Islet precursor cell (in vitro differentiated cells): Measurements from ENCODE around the gene RPRD1B.
A peak's percentile ranks its signal among the peaks of the same experiment; 100 is the strongest.

Experiments
- DNase-seq: peaks from one replicate; pipeline ENCODE4 v3.0.0-alpha.2; 2018

Gene RPRD1B, protein sequence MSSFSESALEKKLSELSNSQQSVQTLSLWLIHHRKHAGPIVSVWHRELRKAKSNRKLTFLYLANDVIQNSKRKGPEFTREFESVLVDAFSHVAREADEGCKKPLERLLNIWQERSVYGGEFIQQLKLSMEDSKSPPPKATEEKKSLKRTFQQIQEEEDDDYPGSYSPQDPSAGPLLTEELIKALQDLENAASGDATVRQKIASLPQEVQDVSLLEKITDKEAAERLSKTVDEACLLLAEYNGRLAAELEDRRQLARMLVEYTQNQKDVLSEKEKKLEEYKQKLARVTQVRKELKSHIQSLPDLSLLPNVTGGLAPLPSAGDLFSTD

DNA sequence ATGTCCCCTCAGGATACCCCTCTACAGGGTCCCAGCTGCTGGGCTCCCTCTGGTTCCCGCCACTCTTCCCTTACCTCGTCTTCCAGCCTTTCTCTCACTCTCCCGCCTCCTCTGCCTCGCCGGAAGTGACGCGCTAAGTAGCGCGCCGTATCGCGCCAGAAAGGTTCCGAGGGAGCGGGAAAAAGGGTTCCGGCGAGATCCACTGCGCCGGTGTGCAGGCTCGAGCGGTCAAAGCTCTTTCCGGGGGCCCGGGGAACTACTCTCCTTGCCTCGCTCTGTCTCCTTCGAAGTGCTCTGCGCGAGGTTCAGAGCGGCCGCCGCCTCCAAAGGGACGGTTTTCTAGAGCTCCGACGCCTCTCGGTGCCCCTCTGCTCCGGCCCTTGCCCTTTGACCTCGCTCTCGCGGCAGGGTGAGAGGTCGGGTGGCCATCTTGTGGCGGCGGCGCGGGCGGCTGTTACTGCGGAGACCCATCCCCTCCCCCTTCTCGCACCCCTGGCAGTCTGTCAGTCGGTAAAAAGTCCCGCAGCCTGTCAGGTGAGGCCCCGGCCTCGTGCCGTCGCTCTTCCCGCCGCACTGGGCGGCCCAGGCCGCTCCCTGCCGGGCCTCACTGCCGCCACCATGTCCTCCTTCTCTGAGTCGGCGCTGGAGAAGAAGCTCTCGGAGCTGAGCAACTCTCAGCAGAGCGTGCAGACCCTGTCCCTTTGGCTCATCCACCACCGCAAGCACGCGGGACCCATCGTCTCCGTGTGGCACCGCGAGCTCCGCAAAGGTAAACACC lies at the start of gene RPRD1B, which contains the start of gene TTI1:
Gene RPRD1B (plus strand): TSS at position 417 of the 778 bp plus-strand sequence. CDS start 202 bp downstream, at position 619.
Gene TTI1 (minus strand): TSS at position 127 of the 778 bp plus-strand sequence. CDS start 19,640 bp downstream, outside the sequence.
- DNase-seq: peak; percentile 92

DNA sequence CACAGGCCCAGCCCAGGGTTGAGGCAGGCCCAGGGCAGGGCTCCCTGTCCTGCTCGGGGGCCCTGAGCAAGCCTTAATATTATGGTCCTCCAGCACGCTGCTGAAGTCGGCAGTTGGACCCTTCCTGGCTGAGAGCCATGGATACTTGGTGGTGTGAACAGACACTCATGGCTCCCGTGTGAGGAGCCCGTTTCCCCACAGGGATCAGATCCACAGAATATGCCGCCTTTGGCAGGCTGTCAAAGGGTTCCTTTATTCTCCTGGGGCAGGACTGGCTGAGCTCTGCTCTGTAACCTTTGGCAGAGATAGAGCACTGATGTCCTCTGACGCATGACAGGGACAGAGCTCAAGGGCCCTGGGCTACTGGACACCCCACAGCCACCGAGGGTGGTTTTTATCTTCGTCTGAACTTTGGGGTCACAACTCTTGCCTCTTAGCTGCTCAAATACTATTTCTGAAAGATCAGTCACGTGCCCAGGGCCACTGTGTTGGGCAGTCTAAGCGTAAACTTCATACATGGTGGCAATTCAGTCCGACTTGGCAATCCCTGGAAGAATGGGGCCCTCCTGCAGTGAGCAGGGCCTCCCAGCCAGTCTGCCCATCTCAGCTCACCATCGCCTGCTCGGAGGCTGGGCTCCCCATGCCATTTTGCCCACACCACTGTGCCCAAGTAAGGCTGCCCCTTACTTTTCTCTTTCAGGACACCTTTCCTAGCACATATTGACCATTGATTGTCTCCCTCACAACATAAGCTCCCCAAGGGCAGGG lies 49.3 kb upstream of the RPRD1B start:
- peak; percentile 39 for DNase-seq

DNA sequence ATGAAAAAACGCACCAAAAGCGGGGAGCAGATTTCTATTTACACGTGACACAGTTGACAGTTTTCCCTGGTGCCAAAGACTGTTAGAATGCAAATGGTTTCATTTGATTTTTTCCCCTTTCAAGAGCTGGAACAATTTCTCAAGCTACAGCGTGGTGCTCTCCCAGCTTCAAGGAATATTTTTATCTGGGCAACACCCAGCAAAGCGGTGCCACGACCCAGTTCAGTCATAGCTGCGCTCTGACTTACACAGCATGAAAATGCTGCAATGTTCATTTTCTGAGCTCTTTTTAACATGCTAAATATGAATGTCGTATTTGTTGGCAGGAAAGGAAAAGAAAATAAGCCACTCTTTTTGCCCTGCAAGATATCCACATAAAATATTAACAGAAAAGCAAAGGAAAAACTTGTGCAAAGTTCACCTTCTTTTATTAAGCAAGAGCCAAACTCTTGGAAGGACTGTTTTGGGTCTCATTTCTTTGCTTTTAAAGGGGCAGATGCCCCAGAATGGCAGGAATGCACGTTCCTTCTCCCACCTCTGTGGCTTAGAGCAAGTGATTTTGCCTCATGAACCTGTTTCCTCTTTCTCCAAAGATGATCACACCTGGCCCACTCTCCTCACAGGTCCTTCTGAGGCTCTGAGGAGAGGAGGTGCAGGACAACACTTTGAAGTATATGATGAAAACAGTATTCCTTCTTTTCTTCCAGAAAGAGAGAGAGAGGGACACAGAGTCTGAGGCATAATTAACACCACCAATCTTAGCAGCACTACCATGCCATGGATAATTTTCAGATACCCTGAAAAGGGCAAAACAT lies 47.3 kb upstream of the RPRD1B start:
- DNase-seq: peak; percentile 19

DNA sequence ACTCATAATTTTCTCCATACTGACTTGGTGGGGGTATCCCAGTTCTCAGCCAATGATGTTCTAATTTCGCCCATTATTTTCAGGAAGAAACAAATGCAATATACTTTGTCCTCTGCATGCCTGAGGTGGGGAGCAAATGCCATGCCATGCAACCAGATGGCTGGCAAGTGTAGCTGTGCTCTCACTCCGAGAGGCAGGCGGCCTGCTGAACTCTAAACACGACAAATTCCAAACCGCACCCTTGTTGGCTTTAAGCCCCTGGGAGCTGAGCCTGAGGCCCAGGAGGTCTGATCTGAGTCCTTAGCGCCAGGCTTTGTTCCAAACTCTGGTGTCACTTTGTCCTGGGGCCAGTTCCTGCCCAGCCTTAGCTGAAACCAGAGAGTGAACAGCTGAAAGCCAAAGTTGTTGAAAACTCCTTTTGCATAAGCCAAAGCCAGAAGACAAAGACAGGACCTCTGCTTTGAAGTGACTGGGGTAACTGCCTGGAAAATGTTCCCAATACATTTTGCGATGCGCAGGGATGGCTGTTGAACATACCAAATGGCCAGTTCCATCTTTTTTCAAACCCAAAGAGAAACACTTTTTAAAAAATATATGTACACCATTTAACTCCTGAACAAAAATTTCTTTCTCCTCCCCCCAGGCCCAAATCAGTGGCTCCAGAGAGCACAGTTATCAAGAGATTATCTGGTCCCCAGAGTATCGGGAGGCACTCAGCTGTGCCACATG lies 46.5 kb upstream of the RPRD1B start:
- DNase-seq: peak; percentile 58

DNA sequence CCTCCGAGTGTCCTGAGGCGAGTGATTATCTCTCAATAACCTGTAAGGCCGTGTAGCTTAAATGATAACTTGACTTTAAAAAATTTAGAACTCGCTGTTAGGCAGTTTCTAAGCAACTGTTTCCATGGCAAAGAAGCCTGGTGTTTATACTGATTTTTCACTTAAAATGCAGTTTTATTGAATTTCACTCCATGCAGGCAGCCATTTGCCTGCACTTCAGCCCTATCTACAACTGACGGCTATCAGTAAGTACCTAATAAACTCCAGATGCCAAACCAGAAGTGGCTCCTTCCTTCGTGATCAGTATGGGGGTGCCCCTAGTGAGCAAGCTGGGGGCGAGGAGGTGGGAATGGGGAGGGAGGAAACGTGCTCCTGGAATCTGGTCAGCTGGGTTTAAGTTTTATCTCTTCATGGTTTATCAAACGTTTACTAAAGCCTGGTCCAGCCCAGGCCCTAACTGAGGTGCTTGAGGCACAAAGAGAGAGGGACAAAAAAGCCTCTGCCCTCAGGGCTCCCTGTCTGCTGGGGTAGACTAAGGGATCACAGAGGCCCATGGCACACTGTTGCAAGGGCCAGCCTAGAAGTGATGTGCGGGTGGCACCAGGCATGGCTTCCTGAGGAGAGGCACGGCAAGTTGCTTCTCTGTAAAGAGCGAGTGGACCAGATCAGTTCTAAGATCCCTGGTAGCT lies 45.8 kb upstream of the RPRD1B start:
- DNase-seq: peak; percentile 44

DNA sequence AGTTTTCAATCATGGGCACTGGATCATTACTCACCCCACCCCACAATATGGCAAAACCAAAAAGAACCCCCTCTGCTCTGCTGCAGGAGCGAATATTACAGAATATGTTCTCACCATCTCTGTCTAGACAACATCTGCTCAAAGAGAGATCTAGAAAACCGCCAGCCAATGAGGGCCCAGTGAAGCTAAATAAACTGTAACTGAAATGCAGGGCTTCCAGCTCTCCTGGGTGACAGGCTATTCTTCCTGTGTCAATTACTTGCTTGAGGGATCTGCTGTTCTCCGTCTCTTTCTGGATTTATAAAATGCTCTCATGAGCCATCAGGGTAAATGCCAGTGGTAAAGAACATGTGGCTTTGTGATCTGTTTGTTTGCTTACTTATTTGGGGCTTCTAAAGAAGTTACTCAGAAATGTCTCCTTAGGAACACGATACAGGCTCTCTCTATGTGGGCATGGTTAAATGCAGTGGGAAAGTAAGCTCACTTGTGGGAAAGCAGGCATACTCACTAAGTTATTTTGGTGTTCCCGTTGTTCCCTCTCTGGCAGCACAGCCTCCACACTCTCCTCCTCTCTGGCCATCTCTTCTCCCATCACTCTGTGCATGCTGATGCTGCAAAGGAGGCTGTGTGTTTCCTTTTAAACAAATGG lies 45.1 kb upstream of the RPRD1B start:
- DNase-seq: peak; percentile 47

DNA sequence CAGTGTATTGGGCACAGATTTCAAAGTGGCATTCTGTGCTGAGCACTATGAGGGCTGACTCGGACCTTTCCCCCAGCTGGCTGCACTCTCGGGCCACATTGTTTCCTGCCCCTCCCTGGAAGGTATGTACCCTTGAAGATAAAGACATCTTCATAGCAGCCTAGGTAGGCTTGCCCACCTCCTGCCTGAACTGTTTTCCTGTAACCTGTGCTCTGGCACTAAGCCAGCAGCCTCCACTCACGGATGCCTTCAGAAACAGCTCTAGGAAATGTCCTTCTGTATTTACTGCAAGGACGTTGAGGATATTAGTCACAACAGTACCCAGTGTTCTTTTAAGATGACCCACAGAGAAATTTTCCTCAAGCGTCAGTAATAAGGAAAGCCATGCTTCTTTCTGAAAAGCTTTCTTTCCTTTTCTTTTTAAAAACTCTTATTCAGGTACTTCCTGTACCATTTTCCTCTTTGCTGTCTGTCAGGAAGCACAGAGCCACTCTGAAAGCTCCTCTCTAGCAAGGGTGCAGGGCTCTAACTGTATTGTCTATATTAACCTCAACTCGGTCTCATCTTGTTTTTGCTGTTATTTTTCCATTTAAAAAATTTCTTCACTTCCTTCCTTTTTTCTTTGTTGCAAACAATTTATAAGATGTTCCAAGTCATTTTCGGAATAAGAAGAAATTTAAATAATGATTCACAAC lies 43.8 kb upstream of the RPRD1B start:
- no peak for DNase-seq

DNA sequence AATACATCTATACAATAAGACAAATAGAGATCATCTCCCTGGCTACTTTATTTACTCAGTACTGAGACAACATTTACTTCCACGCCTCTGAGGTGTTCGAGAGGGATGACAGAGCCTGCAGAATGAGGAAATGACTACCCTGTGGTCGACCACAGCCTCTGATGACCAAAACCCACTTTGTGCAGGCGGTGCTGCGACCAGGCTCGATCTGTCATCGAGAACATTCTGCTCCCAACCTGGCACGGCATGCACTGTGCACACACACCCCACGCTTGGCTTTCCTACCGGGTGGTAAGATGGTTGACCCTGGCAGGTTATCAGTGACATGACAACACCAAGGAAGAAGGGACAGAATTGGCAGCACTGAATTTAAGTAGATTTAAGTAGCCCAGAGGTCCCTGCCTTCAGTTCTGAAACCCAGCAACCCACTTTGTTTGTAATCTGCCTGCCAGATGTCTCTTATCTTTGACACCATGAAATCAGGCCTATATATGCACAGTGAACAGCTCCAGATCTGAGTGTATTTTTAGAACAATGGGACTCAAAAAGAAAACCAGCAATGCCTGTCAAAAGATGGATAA lies 42.9 kb upstream of the RPRD1B start:
- DNase-seq: no peak

DNA sequence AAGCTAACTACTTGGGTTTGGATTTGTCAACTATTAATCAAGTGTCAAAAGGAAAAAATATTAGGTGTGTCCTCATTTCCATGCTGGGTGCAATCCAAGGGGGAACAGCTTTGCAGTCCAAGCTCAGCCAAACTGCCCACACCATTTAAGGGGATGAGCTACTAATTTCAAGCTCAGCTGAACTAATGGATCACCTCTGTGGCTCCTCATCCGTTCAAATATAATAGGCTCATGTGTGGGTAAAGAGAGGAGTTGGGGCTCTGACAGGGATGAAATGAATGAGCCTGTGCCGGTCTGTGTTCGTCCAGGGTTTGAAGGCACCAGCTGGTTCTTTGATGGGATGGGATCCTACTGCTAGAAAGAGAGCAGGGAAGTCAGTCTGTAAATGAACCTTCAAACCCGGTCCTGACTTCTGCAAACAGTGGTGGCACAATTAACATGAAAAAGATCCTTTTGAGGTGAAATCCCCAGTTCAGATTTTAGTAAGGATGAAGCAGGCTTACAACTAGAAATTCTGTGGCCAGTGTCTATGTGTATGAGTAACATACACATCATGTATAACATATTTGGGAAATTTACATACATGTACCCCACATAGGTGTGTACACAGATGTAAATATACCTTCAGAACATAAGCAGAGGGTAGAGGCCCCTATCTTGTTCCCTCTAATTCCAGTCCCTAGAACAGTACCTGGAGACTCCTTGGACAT lies 42.2 kb upstream of the RPRD1B start:
- no peak for DNase-seq

DNA sequence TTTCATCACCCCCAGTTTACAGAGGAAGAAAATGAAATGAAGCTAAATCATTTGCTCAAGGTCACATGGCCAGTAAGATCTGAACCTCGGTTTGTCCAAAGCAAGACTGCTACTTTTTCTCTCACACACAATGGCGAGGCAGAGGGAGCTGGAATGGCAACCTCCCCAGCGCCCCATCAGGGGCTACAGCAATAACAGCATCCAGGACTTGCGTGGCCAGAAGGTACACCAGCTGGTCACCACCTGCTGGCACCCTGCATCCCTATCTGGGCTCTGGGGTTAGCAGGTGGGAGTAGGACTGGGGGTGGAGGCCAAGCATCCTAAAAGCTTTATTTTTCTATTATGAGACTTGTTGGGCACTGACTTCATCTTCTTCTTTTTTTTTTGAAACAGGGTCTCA lies 41.6 kb upstream of the RPRD1B start:
- no peak for DNase-seq

DNA sequence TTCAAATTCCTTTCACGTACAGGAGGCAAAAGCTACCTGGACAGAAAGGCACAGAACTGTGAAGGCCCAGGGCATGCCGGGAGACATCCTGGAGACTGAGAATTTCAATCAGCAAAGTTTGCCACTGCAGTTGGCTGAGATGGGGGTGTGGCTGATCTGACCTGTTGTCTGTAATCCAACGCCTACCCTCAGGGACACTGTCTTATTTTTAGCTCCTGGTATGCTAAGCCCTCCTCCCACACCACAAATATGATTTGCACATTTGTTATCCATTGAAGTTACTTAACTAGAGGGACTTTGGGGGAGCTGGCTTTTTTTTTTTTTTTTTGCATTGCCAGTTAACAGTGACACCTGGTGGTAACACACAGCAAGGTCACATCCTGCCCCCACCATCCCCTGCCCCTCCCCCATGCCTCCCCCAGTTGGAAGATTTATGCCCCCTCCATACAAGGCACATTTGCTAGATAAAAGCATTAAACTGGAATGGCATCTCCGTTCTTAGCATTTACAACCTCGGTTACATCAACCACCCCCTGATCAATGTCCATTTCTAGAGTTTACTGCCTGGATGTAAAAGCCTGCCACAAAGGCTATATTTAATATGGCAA lies 40.6 kb upstream of the RPRD1B start:
- no peak for DNase-seq

DNA sequence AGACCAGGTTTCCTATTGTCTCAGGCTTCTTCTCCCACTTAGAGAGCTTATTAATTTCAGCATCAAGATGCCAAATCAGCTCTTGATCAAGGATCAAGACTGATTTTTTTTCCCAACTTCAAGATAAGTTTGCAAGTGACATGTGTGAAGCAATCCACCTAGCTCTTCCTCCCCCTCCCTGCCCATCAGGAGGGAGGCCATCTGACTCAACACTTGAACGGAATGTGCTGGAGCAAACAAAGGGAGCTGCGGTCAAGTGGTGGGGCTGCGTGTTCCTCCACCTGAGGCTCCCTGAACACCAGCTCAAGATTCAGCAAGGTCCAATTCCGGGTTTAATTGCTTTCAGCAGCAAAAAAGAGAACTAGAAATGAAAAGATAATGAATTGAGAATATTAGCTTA lies 39.0 kb upstream of the RPRD1B start:
- DNase-seq: no peak

DNA sequence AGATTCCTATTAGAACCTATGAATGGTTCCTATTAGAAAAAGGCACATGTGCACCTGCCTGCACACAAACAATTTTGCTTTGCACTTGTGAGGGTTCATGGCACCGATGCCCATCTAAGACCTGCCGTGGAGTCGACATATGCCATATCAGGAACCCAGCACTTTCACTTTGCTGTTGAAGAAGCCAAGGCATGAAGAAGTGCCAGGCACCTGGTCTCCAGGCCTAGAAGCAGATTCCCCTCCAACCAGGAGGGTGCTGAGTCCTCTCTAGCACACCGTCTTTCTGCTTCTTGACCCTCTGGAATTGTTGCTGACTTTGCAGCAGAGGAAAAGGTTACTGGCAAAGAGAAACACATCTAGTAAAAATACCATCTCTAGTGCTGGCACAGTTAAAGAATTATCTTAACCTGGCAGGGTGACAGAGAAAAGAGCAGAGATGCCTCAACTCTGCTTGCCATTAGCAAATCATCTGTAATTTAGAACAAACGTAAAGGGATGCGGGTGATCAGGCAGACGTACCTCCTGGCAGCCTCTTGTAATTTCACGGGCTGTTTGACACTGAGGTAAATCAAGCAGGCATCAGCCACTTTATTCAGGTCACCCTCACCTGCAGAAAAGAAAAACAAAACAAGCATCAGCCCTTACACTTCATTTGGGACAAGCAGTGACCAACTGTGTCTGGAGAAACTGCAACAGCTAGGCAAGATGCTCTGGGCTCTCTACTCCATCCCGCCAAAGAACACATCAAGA lies 37.5 kb upstream of the RPRD1B start:
- no peak for DNase-seq

DNA sequence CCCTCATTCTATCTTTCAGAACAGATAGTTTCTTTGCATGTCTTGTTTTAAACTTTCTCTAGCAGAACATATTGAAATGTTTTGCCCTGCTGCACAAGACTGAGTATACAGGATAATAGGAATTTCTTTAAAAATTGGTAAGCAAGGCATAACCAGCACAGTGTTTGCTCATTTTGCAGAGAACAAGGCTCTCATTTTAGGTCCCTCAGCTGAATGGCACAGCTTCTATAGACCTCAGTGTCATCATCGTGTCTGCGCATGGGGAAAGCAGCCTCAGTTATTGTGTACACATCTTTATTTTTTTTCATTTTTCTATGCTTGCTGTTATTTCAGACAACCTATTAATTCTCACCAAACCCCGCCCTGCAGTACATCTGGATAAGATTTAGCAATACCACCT lies 36.0 kb upstream of the RPRD1B start:
- no peak for DNase-seq

DNA sequence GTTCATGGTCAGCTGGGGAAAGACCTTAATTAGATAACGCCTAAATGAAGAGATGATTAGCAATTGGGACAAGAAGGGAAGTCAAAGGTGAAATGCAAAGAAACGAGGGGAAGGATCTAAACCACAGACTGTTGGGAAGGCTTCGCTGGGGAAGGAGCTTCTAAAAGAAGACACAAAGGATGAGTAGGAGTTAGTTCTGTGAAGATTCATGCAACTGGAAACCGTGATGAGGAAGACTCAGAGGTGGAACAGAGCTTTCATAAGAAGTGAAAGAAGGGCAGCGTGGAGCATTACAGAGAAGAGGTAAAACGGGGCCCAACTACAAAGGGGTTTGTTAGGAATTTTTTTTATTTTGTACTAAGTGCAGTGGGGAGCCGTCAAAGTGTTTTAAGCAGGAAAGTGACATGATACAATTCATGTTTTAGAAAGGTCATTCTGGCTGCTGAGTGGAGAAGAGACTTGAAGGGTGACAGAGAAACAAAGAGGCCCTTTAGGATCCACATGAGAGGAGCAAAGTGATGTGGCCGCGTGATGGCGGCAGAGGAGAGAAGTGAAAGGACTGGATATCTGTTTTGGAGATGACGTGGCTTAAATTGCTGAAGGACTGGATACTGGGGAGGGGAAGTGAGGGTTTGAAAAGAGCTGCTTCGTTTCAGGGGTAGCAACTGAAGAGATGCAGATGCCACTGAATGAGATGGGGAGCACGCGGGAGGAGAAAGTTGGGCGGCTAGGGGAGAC lies 33.9 kb upstream of the RPRD1B start:
- no peak for DNase-seq

DNA sequence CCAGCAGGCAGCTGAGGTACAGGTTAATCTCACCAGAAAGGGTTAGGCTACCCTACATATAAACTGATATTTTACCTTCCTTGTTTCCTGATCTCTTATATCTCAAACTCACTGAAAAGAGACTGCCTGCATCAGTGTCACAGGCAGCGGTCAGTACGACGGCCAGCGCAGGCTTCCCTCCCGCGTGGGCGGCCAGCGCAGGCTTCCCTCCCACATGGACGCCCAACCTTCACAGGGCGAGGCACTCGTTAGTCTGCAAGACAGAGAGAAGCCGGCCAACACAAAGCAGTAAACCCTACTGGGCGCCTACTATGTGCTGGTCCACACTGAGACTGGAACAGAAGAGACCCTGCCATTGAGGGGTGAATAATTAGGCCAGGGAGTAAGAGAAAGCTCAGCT lies 33.3 kb upstream of the RPRD1B start:
- no peak for DNase-seq
